GM19193 (cell line): ENCODE measurements around the gene SLC8A1.

ENCODE experiments used
- POLR2A ChIP-seq: IDR thresholded peaks from 4 replicates; pipeline ENCODE4 v1.6.1; 2011; ENCODE audit not compliant: insufficient read depth, insufficient read length; ENCODE audit errors: extremely low read depth

Gene SLC8A1

DNA sequence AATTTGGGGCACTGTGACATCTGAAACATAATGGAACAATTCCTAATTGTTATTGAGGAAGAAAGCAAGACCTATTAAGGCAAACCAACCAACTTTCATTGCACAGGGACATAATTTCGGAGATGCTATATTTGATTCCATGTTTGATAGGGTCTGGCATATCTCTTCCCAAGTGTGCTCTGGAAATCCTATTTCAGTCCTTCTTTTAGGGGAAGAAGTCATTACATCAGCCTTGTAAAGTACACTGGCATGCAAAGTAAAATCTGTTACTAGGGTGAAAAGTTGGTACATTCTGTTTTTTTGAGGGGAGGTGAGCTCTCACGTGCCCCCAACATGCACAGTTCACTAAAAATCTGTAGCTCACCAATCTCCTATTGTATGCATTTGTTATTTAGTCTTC lies 172.4 kb downstream of the SLC8A1 start:
- no peak for TF ChIP-seq POLR2A

DNA sequence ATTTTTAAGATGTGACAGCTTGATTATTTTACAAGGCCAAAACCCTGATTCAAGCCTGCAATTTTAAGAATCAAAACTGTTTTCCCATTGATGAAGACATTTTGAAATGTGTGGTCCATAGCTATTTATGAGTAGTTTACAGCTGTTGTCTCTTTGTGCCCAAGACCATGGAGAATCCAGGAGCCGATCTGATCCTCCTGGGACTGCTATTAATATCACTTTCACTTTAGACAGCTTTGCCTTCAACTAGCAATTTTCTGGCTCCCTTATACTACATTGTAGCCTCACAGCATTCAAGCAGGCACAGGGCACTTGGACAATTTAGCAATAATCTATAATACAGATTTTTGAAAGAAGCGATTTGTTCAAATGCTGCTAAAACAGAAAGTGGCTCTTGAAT lies 172.9 kb downstream of the SLC8A1 start:
- no peak for TF ChIP-seq POLR2A

DNA sequence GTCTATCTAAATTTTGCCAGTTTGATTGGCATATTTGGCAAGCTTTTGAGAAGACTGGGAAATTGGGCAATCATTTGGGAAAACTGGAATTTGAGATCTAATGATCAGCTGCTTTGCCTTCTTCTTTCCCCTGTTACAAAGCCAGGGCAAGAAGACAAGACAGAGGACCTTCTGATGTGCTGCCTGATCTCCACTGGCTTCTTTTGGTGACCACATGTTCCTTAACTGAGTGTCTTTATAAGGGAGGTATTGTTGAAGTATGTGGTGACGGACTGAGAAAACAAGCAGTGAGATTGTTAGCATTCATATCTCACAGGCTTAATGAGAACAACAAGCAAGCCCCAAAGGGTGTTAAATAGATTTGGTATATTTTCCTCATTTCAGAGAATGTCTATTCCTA lies 175.8 kb downstream of the SLC8A1 start:
- TF ChIP-seq POLR2A, result no peak

DNA sequence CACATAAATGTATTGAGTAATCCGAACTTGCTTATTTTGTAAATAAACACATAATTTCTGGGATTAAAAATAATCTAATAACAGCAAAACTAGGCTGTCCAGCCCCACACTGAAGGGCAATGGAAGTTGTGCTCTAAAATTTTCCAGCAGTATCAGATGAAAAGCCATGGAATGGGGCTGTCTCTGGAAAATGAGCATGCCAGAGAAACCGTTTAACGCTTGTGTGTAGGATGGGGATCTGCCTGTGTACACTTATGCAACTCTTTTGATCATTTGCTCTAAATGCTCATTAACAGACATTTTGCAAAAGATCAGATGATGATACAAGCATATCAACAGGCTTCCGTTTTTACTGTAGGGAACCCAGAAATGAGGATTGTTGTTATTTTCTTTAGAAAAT lies 177.6 kb downstream of the SLC8A1 start:
- no peak for TF ChIP-seq POLR2A

DNA sequence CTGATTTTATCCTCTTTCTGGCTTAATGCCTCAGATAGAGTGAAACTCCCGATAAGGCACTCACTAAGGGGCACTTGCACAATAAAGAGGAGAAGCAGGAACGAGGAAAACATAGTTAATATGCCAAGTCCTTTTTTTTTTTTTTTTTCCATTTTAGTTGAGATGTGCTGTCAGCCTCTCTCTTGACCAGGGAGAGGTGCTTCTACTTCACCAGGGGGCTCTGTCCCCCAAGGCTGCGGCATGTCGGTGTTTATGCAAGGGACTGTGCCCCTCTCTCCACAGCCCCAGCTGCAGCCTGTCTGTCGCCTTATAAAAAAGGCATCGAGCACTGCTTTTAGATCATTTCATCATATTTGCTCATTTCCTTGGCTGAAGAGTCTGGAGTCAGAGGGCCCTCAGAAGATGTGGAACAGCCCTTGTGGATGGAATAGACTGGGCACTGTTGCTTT lies 178.1 kb downstream of the SLC8A1 start:
- no peak for TF ChIP-seq POLR2A

DNA sequence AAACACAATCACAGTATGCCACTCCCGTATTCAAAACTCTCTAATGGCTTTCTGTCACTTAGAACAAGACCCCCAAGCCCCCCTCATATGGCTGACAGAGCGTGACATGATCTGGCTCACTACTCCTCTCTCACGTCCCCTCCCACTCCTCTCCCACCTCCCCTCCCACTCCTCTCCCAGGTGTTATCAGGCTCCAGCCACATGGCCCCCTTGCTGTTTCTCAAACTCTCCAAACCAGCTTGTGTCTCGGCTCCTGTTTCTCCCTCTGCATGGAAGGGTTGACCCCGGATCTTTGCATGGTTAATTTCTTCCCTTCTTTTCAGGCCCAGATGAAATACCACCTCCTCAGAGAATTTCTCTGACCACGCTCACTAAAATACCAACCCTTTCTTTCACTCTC lies 180.8 kb downstream of the SLC8A1 start:
- TF ChIP-seq POLR2A, result no peak

DNA sequence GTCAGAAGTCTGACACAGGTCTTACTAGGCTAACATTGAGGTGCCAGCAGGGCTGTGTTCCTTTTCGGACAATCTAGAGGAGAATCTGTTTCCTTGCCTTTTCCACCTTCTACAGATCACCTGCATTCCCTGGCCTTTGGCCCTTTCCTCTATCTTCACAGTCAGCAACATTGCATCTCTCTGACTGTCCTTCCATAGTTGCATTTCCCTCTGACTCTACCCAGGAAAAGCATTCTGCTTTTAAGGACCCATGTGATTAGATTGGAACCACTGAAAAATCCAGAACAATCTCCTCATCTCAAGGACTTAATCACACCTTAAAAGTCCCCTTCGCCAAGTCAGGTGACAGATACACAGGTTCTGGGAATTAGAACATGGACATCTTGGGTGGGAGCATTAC lies 181.5 kb downstream of the SLC8A1 start:
- no peak for TF ChIP-seq POLR2A

- no peak for TF ChIP-seq POLR2A
Observed at GRCh38 chr2:40268566-40268965, 183.3 kb downstream of the SLC8A1 start.

- TF ChIP-seq POLR2A, result no peak
Observed at GRCh38 chr2:40266201-40266600, 185.7 kb downstream of the SLC8A1 start.

DNA sequence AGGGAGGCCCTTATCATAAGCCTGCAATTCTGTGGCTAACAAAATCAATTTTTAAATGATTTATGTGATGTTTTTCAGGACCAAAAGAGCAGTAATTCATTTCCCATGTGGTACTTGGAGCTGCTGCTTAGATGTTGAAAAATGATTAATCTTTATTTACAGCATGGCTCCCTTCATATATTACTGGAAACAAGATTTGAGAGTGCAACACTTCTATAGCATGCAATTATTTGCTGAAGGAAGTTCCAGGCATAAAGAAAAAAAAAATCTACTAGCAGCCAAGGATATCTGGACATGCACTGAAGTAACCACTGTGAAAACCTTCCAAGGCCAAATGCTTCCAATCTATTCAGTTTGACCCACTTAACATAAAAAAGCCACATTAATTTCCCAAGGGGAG lies 186.3 kb downstream of the SLC8A1 start:
- TF ChIP-seq POLR2A, result no peak

- TF ChIP-seq POLR2A, result no peak
Observed at GRCh38 chr2:40261042-40261441, 190.8 kb downstream of the SLC8A1 start.

DNA sequence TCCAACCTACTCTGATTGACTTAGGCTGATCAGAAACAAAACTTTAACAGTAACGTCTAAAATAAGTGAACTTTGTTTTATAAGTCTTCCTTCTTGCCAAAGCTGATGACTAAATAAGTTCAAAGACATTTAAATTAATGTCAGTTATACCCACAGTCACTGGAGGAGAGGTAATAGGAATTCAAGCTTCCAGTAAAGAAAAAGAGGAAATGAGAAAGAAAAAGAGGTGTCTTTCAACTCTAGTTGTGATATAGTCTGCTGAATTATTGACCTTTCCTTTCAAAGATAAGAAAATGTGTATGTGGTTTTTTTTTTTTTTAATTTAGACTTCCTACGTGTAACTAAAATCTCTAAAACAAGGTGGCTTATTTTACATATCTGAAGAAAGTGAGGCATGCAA lies 191.5 kb downstream of the SLC8A1 start:
- no peak for TF ChIP-seq POLR2A

DNA sequence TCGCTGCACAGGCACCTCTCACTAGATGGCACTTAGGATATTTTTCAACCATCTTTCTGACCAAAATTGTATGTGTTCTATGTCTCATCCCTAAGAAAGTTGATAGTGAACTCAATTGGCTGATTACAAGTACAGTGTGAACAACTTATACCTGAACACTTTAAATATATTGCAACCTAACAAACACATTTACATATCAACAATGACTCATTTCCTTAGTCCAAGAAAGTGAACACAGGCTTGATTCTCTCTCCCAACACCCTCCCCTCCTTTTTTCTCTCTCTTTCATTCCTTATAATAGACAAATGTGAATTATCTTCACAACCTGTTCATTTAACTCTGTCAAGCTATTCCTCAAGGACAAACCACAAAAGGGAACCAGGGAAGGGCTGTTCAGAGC lies 192.0 kb downstream of the SLC8A1 start:
- no peak for TF ChIP-seq POLR2A

DNA sequence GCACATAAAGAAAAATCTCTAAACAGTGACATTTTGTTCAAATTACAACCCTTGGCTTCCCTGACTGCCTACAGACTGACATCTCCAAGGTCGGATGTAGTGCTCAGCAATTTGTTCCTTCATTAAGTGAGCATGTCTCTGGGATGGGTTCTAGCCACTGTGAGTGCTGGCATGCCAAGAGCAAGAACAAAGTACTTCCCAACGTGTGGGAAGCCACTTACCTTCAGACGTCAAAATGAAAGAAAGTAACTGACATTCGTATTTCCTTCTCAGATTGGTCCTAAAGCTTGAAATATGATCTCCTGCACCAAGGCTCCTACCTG lies 193.8 kb downstream of the SLC8A1 start:
- no peak for TF ChIP-seq POLR2A

GRCh38 chr2:40257340-40258134 lies 194.4 kb downstream of the SLC8A1 start:
- TF ChIP-seq POLR2A, result no peak

GRCh38 chr2:40256649-40257048 lies 195.2 kb downstream of the SLC8A1 start:
- TF ChIP-seq POLR2A, result no peak

GRCh38 chr2:40256008-40256407 lies 195.9 kb downstream of the SLC8A1 start:
- TF ChIP-seq POLR2A, result no peak
